Parathyroid adenoma (tissue), 2 donors: ENCODE results near the gene SMG1.
"Not testable (repeated sequence)": the region's sequence is repeated elsewhere in the genome, so short reads cannot be mapped to it uniquely, and the experiment has no call there.

Experiments
- H2AFZ ChIP-seq: fragments of 300-600 bp; sonication (generic); one replicate; pipeline ENCODE4 v1.7.0; 2017; ENCODE audit warnings: antibody characterized with exemption, mild to moderate bottlenecking
- H3K27ac ChIP-seq: fragments of 300-600 bp; sonication (generic); one replicate; pipeline ENCODE4 v1.7.0; 2017
- H3K27me3 ChIP-seq: fragments of 300-600 bp; sonication (generic); one replicate; pipeline ENCODE4 v1.7.0; 2017; ENCODE audit warnings: low read length; ENCODE audit not compliant: control insufficient read depth, insufficient read depth
- H3K36me3 ChIP-seq: fragments of 300-600 bp; sonication (generic); one replicate; pipeline ENCODE4 v1.7.0; 2017; ENCODE audit warnings: low read length; ENCODE audit not compliant: control insufficient read depth, insufficient read depth
- H3K4me1 ChIP-seq: fragments of 300-600 bp; sonication (generic); one replicate; pipeline ENCODE4 v1.7.0; 2017; ENCODE audit warnings: control low read depth
- H3K4me2 ChIP-seq: fragments of 300-600 bp; sonication (generic); one replicate; pipeline ENCODE4 v1.7.0; 2017; ENCODE audit warnings: low read length
- H3K4me3 ChIP-seq: fragments of 300-600 bp; sonication (generic); one replicate; pipeline ENCODE4 v1.7.0; 2017; ENCODE audit warnings: low read depth, low read length
- H3K79me2 ChIP-seq: fragments of 300-600 bp; sonication (generic); one replicate; pipeline ENCODE4 v1.7.0; 2017; ENCODE audit warnings: control low read depth
- H3K9ac ChIP-seq: fragments of 300-600 bp; sonication (generic); one replicate; pipeline ENCODE4 v1.7.0; 2017; ENCODE audit warnings: mild to moderate bottlenecking
- H3K9me3 ChIP-seq: fragments of 300-600 bp; sonication (generic); one replicate; pipeline ENCODE4 v1.7.0; 2017; ENCODE audit warnings: low read length; ENCODE audit not compliant: control insufficient read depth
- TF ChIP-seq, protein P1 (sequence below): fragments of 300-600 bp; sonication (generic); IDR thresholded peaks from one replicate; pipeline ENCODE4 v1.7.0; 2017; ENCODE audit warnings: antibody characterized with exemption, mild to moderate bottlenecking
- donor health status: primary hyperparathyroidism.

Gene SMG1

DNA sequence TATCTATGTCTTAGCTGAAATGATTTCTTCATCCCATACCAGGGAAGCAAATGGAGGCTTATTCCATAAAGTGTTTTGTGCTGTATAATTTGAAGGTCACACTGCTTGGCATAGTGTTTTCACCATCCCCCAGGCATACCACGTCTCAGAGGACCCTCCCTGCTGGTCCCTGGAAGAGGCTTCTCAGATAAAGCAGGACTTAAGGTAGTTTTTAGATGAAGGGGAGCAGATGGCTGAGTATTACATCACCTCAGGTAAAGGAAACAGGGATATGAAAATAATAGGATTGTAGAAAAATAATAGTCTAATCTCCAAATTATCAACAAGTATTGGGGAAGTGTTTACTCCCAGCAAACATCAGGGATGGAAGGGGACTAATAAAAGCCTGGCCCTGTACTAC, 7.3 kb upstream of the SMG1 start:
- TF ChIP-seq, protein P1, sequence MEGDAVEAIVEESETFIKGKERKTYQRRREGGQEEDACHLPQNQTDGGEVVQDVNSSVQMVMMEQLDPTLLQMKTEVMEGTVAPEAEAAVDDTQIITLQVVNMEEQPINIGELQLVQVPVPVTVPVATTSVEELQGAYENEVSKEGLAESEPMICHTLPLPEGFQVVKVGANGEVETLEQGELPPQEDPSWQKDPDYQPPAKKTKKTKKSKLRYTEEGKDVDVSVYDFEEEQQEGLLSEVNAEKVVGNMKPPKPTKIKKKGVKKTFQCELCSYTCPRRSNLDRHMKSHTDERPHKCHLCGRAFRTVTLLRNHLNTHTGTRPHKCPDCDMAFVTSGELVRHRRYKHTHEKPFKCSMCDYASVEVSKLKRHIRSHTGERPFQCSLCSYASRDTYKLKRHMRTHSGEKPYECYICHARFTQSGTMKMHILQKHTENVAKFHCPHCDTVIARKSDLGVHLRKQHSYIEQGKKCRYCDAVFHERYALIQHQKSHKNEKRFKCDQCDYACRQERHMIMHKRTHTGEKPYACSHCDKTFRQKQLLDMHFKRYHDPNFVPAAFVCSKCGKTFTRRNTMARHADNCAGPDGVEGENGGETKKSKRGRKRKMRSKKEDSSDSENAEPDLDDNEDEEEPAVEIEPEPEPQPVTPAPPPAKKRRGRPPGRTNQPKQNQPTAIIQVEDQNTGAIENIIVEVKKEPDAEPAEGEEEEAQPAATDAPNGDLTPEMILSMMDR: no peak
- no peak overlapping the region for H3K9ac ChIP-seq
- no peak overlapping the region for H3K27ac ChIP-seq
- no peaks in the 10 kb centered on the region for H3K9me3 ChIP-seq
- no peaks in the 10 kb centered on the region for H3K79me2 ChIP-seq
- no peaks in the 10 kb centered on the region for H3K4me1 ChIP-seq
- H3K4me3 ChIP-seq: no peak overlapping the region
- H3K4me2 ChIP-seq: no peak overlapping the region
- H3K36me3 ChIP-seq: no peaks in the 10 kb centered on the region
- H3K27me3 ChIP-seq: no peaks in the 10 kb centered on the region
- H2AFZ ChIP-seq: no peak overlapping the region

DNA sequence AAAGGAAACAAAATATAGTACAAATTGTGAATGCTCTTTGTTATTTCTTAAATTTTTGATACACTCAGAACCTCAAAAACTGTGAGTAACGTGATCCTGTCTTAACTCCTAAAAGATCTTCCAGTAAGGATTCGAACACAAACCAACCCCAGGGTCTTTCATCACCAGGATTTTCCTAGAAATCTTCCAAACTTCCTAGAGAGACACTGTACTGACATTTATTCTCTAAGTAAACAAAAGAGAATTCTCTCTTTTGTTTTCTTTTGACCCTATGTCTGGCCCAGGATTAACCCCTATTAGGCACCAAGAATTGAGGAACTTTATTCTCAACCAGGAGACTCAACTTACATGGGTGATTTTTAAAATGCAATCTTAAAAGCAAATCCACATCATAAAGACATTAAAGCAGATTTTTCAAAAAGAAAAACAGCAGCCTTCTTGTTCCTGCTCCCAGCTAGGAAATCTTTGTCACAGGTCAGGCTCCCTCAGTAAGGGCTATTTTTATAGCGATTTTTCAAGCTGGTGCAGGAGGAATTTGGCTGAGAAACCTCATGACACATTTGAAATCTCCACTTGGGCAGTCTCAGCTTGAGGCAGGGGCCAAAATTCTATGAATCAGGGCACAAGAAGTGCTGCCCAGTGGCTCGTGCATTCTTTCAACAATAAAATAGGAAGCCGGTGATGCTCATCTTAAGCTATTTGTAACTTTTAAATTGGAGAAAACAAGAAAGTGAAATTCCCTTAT, 6.2 kb upstream of the SMG1 start:
- no peak overlapping the region for H2AFZ ChIP-seq
- no peaks in the 10 kb centered on the region for H3K9me3 ChIP-seq
- no peak overlapping the region for H3K9ac ChIP-seq
- H3K36me3 ChIP-seq: no peaks in the 10 kb centered on the region
- H3K4me1 ChIP-seq: no peaks in the 10 kb centered on the region
- no peak overlapping the region for H3K4me3 ChIP-seq
- H3K79me2 ChIP-seq: no peaks in the 10 kb centered on the region
- no peaks in the 10 kb centered on the region for H3K27me3 ChIP-seq
- H3K4me2 ChIP-seq: no peak overlapping the region
- TF ChIP-seq, protein P1: no peak
- no peak overlapping the region for H3K27ac ChIP-seq

DNA sequence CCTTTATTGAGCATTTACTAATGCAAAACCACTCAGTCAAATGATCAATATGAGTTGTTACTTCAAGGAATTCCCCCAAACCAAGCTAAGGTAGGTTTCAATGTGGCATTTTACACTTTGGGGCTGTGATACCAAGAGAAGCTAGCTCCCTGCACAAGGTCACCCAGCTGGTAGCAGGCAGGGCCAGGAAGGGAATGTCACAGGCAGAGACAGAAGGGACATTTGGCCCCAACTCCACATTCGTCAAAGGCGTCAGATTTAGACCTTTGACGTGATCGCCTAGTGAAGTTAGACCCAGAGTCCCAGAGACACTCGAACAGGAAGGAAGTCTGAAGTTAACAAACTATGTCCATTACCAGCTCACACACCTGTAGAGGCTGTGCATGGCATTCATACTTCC, 5.5 kb upstream of the SMG1 start:
- Histone ChIP-seq H3K27me3 (no peaks in the 10 kb centered on the region), H3K79me2 (no peaks in the 10 kb centered on the region), H3K27ac (no peak overlapping the region), H3K36me3 (no peaks in the 10 kb centered on the region), H2AFZ (no peak overlapping the region), H3K4me3 (no peak overlapping the region), H3K4me1 (no peaks in the 10 kb centered on the region), H3K4me2 (no peak overlapping the region), H3K9ac (no peak overlapping the region), H3K9me3 (no peaks in the 10 kb centered on the region)
- TF ChIP-seq, protein P1: no peak

DNA sequence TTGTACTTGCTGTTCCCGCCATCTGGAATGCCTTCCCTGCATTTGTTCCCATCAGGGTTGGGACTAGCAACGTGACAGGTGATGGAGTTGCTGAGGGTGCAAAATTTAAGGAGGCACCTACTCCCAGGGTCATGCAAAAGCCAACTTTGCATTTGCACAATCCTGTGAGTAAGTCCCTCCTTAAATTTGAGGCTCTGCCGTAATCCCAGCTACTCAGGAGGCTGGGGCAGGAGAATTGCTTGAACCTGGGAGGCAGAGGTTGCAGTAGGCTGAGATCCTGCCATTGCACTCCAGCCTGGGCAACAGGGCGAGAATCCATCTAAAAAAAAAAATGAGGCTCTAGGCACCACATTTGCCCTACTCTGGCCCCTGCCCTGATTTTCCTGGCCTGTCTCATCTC, 3.9 kb upstream of the SMG1 start:
- not testable (repeated sequence) for H3K4me3 ChIP-seq, H3K79me2 ChIP-seq, H3K27me3 ChIP-seq, H3K9ac ChIP-seq, H3K4me2 ChIP-seq, H2AFZ ChIP-seq, H3K4me1 ChIP-seq, H3K9me3 ChIP-seq, H3K36me3 ChIP-seq, H3K27ac ChIP-seq

DNA sequence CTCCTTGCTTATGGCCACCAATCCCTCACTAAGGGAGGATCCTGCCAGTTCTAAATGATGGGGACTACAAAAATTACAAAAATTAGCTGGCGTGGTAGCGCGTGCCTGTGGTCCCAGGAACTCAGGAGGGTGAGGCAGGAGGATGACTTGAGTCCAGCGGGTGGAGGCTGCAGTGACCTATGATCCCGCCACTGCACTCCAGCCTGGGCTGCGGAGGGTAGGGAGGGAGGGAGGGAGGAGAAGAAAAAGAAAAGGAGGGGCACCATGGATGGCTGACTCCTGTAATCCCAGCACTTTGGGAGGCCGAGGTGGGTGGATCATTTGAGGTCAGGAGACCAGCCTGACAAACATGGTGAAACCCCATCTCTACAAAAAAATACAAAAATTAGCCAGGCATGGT, 1.9 kb upstream of the SMG1 start:
- not testable (repeated sequence) for H3K4me3 ChIP-seq, H3K4me2 ChIP-seq, H3K4me1 ChIP-seq, H3K36me3 ChIP-seq, H3K27me3 ChIP-seq, H3K9me3 ChIP-seq, H3K27ac ChIP-seq, H3K9ac ChIP-seq, H2AFZ ChIP-seq
- H3K79me2 ChIP-seq: peaks cover 13% of the 10 kb centered on the region

DNA sequence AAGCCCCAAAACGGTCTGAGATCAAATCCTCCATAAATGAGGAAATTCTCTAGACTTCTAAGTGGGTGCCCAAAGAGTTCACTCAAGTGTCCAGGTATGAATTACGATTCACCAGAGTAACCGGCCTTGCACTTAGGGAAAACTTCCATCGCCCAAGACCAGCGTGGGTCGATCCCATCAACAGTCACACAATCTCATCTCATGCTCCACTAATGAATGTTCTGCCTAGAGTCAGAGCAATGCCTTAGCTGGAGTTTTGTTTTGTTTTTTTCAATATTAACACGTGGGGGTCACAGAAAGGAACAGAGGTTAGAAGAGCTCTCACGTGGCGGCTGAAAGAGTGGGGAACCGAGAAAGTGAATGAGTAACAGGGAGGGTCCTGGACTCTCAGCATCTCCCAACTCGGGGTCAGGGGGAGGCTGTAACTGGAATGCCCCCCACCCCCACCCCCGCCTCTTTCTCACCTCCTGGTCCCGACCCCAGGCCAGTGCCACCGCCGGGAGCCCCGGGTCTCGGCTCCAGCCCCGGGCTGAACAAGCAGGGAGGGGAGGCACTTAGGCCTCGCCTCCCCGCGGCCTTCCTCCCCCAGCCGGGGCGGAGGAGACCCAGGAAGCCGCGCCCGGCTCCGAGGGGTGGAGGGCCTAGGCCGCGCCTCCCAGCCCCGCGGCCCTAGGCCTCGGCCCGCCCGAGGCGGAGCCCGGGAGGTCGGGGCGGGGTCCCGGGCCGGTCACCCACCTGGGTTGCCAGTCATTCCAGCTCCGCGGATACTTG, 808 bp downstream of the SMG1 start:
- not testable (repeated sequence) for H3K27me3 ChIP-seq, H3K36me3 ChIP-seq, H3K4me1 ChIP-seq, H3K9me3 ChIP-seq
- Histone ChIP-seq H3K27ac (peak overlapping the region; percentile 86), H3K9ac (peak overlapping the region; percentile 91), H3K79me2 (peaks cover 25% of the 10 kb centered on the region), H3K4me3 (peak overlapping the region; percentile 63), H3K4me2 (peak overlapping the region; percentile 72), H2AFZ (peak overlapping the region; percentile 84)

DNA sequence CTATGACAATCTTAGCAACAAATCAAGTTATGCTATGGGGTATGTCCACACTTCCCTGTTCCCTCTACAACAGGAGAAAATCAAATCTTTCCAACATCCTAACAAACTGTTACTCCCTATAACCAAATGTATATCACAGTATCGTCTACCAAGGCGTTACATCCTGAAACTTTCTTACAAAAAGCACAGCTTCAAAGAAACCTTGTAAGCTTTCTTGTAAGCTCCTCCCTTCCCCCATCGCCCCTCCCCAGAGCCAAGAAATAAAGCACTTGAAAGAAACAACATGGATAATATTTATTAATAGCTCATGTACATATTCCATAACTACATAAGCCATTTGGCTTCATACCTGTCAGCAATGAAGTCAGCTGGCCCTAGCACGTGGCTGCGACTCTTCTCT, 2.3 kb downstream of the SMG1 start:
- not testable (repeated sequence) for H3K4me2 ChIP-seq, H3K4me3 ChIP-seq, H3K27ac ChIP-seq, H3K9me3 ChIP-seq, H3K36me3 ChIP-seq, H3K4me1 ChIP-seq, H3K9ac ChIP-seq, H3K27me3 ChIP-seq, H2AFZ ChIP-seq
- peaks cover 34% of the 10 kb centered on the region for H3K79me2 ChIP-seq

DNA sequence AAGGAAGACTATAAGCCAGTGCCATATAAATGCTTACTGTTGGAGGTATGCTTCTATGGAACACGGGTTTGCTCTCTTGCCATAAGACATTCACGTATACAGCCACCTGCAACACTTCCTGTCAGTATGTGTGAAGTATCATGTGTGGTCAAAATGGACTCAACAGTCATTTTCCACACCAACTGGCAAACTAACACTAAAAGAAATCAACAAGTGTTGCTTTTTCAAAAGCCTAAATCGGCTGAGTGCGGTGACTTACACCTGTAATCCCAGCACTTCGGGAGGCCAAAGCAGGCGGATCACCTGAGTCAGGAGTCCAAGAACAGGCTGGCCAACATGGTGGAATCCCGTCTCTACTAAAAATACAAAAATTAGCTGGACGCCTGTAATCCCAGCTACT, 3.1 kb downstream of the SMG1 start:
- H3K9ac ChIP-seq, H3K4me2 ChIP-seq, H2AFZ ChIP-seq, H3K36me3 ChIP-seq, H3K27me3 ChIP-seq, H3K4me3 ChIP-seq, H3K4me1 ChIP-seq, H3K27ac ChIP-seq, H3K9me3 ChIP-seq: not testable (repeated sequence)
- peaks cover 42% of the 10 kb centered on the region for H3K79me2 ChIP-seq
